Heart right ventricle (tissue), 16 donors: ENCODE results near the gene PDZRN4. TPM values are rescaled to one million over a fixed set of nuclear protein-coding genes. Genes with fewer than 3 reads are reported as not detected.
"Not testable (repeated sequence)": the region's sequence is repeated elsewhere in the genome, so short reads cannot be mapped to it uniquely, and the experiment has no call there.

Source experiments
- ATAC-seq, 8 donors: fragments of 200-7000 bp; cut with Tn5 transposase; one replicate each; pipeline ENCODE4 v1.9.1; 2020; ENCODE audit warnings: mild to moderate bottlenecking in 8 of 8, moderate library complexity in 8 of 8, moderate number of reproducible peaks in 1 of 8
- DNase-seq, 2 donors: peaks; one replicate each; pipeline ENCODE4 v3.0.0-alpha.2; 2020
- H3K27ac ChIP-seq, 10 donors: fragments of 200-600 bp; sonication (generic) in 2 of 10; one replicate each; pipeline versions ENCODE4 v1.5.0 to v1.8.0; 2020 to 2022; ENCODE audit warnings: mild to moderate bottlenecking in 3 of 10
- H3K27me3 ChIP-seq, 7 donors: fragments of 200-600 bp; one replicate each; pipeline ENCODE4 v1.8.0; 2021 to 2022; ENCODE audit warnings: mild to moderate bottlenecking in 2 of 7
- H3K36me3 ChIP-seq, 9 donors: fragments of 200-600 bp; sonication (generic) in 1 of 9; one replicate each; pipeline versions ENCODE4 v1.5.0 to v1.8.0; 2020 to 2022; ENCODE audit warnings: mild to moderate bottlenecking in 2 of 9
- H3K4me1 ChIP-seq, 9 donors: fragments of 200-600 bp; sonication (generic) in 1 of 9; one replicate each; pipeline versions ENCODE4 v1.5.0 to v1.8.0; 2020 to 2022; ENCODE audit warnings: mild to moderate bottlenecking in 4 of 9
- H3K4me3 ChIP-seq, 10 donors: fragments of 200-600 bp; sonication (generic) in 2 of 10; one replicate each; pipeline versions ENCODE4 v1.5.0 to v1.8.0; 2020 to 2022; ENCODE audit warnings: mild to moderate bottlenecking in 7 of 10, moderate library complexity in 2 of 10
- H3K9me3 ChIP-seq, 11 donors: fragments of 200-600 bp in 10 of 11; sonication (generic) in 2 of 11; one replicate each; pipeline versions ENCODE4 v1.5.0 to v1.8.0; 2013 to 2022; ENCODE audit warnings: mild to moderate bottlenecking in 2 of 11, control low read depth in 1 of 11, moderate library complexity in 1 of 11
- WGBS, 2 donors: extraction: QIAGEN DNeasy Blood & Tissue Kit; methylation state at CpG; one replicate each; pipeline ENCODE4 v1.1.7; 2013; ENCODE audit warnings: inconsistent platforms in 1 of 2; 5-methylcytosine and 5-hydroxymethylcytosine counted together
- intact Hi-C, 10 donors: fragments of 100-400 bp; cut with DNase I; formaldehyde crosslinking; loops; one replicate each; pipeline versions ENCODE4 v1.11.1 to v1.14.2; 2022
- polyA plus RNA-seq, 2 donors: library from polyadenylated mRNA; stranded (reverse); fragments of 200-250 nt; gene quantifications; one replicate each; pipeline ENCODE4 v1.2.3, GENCODE V29; 2013
- total RNA-seq, 10 donors: library from RNA; stranded (reverse); fragmentation: NEBNext Ultra II Directional in 3 of 10; extraction: Animal tissue kit (Norgen Biotek cat#: 25700) in 3 of 10; gene quantifications; one replicate each; pipeline versions ENCODE4 v1.2.1 to v1.2.4, GENCODE V29; 2021 to 2023
- TF ChIP-seq, protein P1 (sequence below), 9 donors: fragments of 200-600 bp; sonication (generic) in 2 of 9; IDR thresholded peaks; one replicate each; pipeline versions ENCODE4 v1.5.0 to v1.8.0; 2021 to 2022; ENCODE audit warnings: antibody characterized with exemption in 9 of 9, mild to moderate bottlenecking in 5 of 9, moderate library complexity in 1 of 9
- donor health status: Arrhythmogenic right ventricular cardiomyopathy.
- donor health status: ischemic (EF 13 %, LVEDD 7.1; RV severe dilation, severe dysfunction).
- donor health status: healthy with polysubstance abuse.
- donor health status: DM: no; HTN: yes; CAD: no.
- donor health status: DM: no; HTN: no; CAD: no.
- donor health status: ischemic (EF 25% LVEDD 6.9; RV normal size, moderate dysfunction).
- donor health status: ischemic (EF 25% LVEDD 5.7; RV mildly dilated, moderate dysfunction).
- donor health status: healthy.
- donor health status: DM: yes; HTN: yes; CAD: no.
- donor health status: Ischemic cardiomyopathy.
- donor health status: ischemic (EF 35%, LVEDD 5.7; RV mildly dilated, moderate dysfunction).
- donor health status: nonischemic (EF 11% LVEDD 7.7; RV severe dilation, severe dysfunction).
- donor health status: DM: yes; HTN: yes; CAD: no.
- donor health status: PGD.
- donor health status: ischemic (EF 29% LVEDD 5.4; RV normal size, mild dysfunction).
- donor health status: nonischemic (EF 23%, LVEDD 6.1; RV moderate dilation, normal function).

The PDZRN4 gene
- total and polyA plus RNA-seq, 12 donors = 0.04 to 0.28 (median 0.15) TPM; not detected in 5

DNA sequence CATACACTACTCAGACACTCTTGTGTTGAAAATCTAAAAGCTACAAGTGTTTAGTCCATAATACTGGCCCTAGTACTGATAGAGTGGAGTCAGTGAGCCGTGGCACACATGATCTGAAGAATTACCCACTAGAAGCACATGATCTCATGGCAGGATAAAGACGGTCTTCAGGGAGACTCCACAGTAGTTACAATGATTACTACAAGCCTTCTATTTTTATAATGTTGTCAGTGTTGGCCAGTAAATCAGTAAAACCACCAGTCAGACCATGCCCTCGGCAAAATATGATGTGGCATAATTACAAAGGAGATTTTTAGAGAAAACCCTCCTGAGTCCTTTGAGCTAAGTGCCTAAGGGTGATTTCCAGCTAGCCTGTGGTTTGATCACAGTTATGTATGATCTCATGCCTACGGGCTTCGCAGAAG lies 114.9 kb downstream of the PDZRN4 start:
- 61 to 72% methylated on average over 5 of the region's 5 CpGs for WGBS, 2 donors
- Histone ChIP-seq H3K27ac (no peak overlapping the region), H3K27me3 (no peaks in the 10 kb centered on the region), H3K9me3 (no peaks in the 10 kb centered on the region), H3K36me3 (no peaks in the 10 kb centered on the region), H3K4me1 (peaks cover 0 to 20% (median 0%) of the 10 kb centered on the region in 9 donors), H3K4me3 (no peak overlapping the region)
- DNase-seq (no peak), ATAC-seq (no peak)
- TF ChIP-seq, protein P1, sequence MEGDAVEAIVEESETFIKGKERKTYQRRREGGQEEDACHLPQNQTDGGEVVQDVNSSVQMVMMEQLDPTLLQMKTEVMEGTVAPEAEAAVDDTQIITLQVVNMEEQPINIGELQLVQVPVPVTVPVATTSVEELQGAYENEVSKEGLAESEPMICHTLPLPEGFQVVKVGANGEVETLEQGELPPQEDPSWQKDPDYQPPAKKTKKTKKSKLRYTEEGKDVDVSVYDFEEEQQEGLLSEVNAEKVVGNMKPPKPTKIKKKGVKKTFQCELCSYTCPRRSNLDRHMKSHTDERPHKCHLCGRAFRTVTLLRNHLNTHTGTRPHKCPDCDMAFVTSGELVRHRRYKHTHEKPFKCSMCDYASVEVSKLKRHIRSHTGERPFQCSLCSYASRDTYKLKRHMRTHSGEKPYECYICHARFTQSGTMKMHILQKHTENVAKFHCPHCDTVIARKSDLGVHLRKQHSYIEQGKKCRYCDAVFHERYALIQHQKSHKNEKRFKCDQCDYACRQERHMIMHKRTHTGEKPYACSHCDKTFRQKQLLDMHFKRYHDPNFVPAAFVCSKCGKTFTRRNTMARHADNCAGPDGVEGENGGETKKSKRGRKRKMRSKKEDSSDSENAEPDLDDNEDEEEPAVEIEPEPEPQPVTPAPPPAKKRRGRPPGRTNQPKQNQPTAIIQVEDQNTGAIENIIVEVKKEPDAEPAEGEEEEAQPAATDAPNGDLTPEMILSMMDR (IDR thresholded peaks at IDR 0.05) = no peak
- intact Hi-C loops = no loop called here

DNA sequence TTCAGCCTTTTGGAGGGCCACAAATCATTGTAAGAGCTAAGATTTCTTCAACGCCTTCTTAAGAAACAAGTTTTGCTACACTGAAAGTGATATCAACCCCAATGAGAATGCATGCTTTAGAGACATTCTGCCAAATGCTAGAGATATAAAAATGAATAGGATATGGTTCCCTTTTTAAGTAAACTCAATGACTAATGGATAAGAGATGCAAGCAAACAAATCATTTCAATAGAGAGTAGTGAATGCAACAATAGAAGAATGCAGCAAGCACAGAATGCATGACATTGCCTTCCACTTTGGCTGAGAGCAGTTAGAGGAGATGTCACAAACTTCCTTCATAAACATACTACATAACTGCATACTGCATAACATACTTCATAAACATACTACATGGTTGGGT lies 116.4 kb downstream of the PDZRN4 start:
- DNase-seq (no peak), ATAC-seq (no peak)
- Histone ChIP-seq H3K4me3 (no peak overlapping the region), H3K36me3 (no peaks in the 10 kb centered on the region), H3K27ac (no peak overlapping the region), H3K4me1 (peaks cover 0 to 20% (median 0%) of the 10 kb centered on the region in 9 donors), H3K27me3 (no peaks in the 10 kb centered on the region), H3K9me3 (peaks cover 0 to 10% (median 0%) of the 10 kb centered on the region in 11 donors)
- intact Hi-C loops = no loop called here
- WGBS, 2 donors = 80 to 86% methylated on average over 1 of the region's 1 CpG
- TF ChIP-seq, protein P1 (IDR thresholded peaks at IDR 0.05) = no peak

DNA sequence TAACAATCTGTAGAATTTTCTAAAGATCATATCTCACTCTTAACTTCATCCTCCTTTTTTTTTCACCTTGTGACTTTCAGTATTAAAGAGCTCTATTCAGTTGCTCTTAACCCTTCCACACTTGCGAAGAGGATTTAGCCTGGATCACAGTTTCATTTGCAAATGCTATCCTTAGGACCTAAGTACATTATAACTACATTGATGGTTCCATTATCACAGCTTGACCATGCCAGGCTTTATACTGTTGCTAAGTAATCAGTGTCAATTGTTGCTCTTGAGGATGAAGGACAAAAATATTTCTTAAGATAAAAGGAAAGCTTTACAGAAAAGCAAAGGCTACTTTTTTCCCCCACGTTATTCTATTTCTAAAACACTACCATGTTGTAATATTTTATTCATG lies 122.2 kb downstream of the PDZRN4 start:
- no peak overlapping the region for H3K27ac ChIP-seq
- no peak overlapping the region for H3K4me3 ChIP-seq
- peaks cover 0 to 10% (median 0%) of the 10 kb centered on the region in 11 donors for H3K9me3 ChIP-seq
- no peaks in the 10 kb centered on the region for H3K36me3 ChIP-seq
- TF ChIP-seq, protein P1 (IDR thresholded peaks at IDR 0.05) = no peak
- no peak for ATAC-seq
- no peaks in the 10 kb centered on the region for H3K27me3 ChIP-seq
- no peaks in the 10 kb centered on the region for H3K4me1 ChIP-seq
- no peak for DNase-seq
- 86% methylated on average over 2 of the region's 2 CpGs for WGBS, 2 donors
- intact Hi-C loops = no loop called here

DNA sequence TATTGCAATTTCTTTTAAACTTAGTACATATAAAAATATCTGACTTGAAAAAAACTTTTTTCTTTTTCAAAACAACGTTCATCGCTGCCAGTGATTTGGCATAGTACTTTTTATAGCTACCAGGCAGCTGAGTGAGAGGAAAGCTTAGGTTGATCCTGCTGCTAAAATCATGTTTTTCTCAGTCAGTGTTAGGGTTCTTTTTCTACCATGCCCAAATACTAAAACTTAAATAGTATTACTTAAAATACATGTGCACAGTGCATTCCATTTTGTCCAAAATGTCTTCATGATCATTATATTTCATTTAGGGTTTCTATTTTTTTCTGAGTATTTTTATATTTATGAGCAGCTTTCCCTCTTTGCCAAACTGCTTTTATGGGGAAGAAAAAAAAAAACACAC lies 123.8 kb downstream of the PDZRN4 start:
- no peak for ATAC-seq
- H3K4me3 ChIP-seq = no peak overlapping the region
- intact Hi-C loops = no loop called here
- no peaks in the 10 kb centered on the region for H3K4me1 ChIP-seq
- TF ChIP-seq, protein P1 (IDR thresholded peaks at IDR 0.05) = no peak
- DNase-seq = no peak
- no peaks in the 10 kb centered on the region for H3K27me3 ChIP-seq
- 72 to 84% methylated on average over 2 of the region's 2 CpGs for WGBS, 2 donors
- no peaks in the 10 kb centered on the region for H3K36me3 ChIP-seq
- peaks cover 0 to 10% (median 0%) of the 10 kb centered on the region in 11 donors for H3K9me3 ChIP-seq
- no peak overlapping the region for H3K27ac ChIP-seq

GRCh38 chr12:41312451-41312850 lies 124.3 kb downstream of the PDZRN4 start:
- H3K4me1 ChIP-seq, ATAC-seq, H3K27ac ChIP-seq, H3K4me3 ChIP-seq, H3K36me3 ChIP-seq, H3K9me3 ChIP-seq, DNase-seq, intact Hi-C loops, H3K27me3 ChIP-seq: not testable (repeated sequence)
- 85 to 87% methylated on average over 4 of the region's 4 CpGs for WGBS, 2 donors
